K562 (cell line): ENCODE results near the gene DMD. TPM values are rescaled to one million over a fixed set of nuclear protein-coding genes. Genes with fewer than 3 reads are reported as not detected.

Experiments used
- CBX5 ChIP-seq: IDR thresholded peaks from 2 replicates; pipeline ENCODE4 v1.6.1; 2014; ENCODE audit warnings: low read depth, borderline replicate concordance
- FUS ChIP-seq: fragments of 200-400 bp; formaldehyde crosslinking; optimal IDR thresholded peaks from 2 replicates; pipeline ENCODE3; 2017; ENCODE audit warnings: low read depth, low read length
- HMG20A ChIP-seq: fragments of 450-650 bp; formaldehyde crosslinking; conservative IDR thresholded peaks from 2 replicates; pipeline ENCODE4 v1.4.0; 2020; ENCODE audit warnings: mild to moderate bottlenecking, mixed read lengths
- KAT2B ChIP-seq: IDR thresholded peaks from one replicate; pipeline ENCODE4 v1.6.1; 2012; ENCODE audit warnings: low read depth, mild to moderate bottlenecking, control low read depth, inconsistent platforms, low read length, moderate library complexity
- KDM2B ChIP-seq: fragments of 250-450 bp; sonication (Bioruptor Pico); IDR thresholded peaks from 2 replicates; pipeline ENCODE4 v1.8.0; 2021; ENCODE audit warnings: mild to moderate bottlenecking, moderate library complexity
- MTF1 ChIP-seq: fragments of 250-450 bp; sonication (Bioruptor Pico); IDR thresholded peaks from 2 replicates; pipeline ENCODE4 v1.9.0; 2021; ENCODE audit warnings: moderate library complexity, mild to moderate bottlenecking, inconsistent platforms, borderline replicate concordance
- MXD1 ChIP-seq: fragments of 250-450 bp; sonication (Bioruptor Pico); IDR thresholded peaks from 2 replicates; pipeline ENCODE4 v1.8.0; 2021; ENCODE audit warnings: borderline replicate concordance, mild to moderate bottlenecking, moderate library complexity; ENCODE audit not compliant: poor library complexity, severe bottlenecking
- NR2C1 ChIP-seq, 2 experiments: fragments of 450-650 bp; IDR thresholded peaks; 2 replicates each; pipeline ENCODE4 v1.6.1; 2017; ENCODE audit warnings: mild to moderate bottlenecking in 2 of 2, antibody characterized with exemption in 1 of 2, inconsistent platforms in 1 of 2, missing compliant biosample characterization in 1 of 2, missing genetic modification characterization in 1 of 2
- PHF8 ChIP-seq: fragments of 200-600 bp; sonication (generic); IDR thresholded peaks from 2 replicates; pipeline ENCODE4 v1.6.1; 2012; ENCODE audit warnings: mixed run types, mild to moderate bottlenecking, inconsistent platforms, low read length, moderate library complexity, borderline replicate concordance
- TEAD4 ChIP-seq, 2 experiments: sonication (generic) in 1 of 2; formaldehyde crosslinking in 1 of 2; IDR thresholded peaks; 2 replicates each; pipeline versions ENCODE4 v1.6.1 to v1.8.0; 2012 to 2022; ENCODE audit warnings: borderline replicate concordance in 1 of 2, inconsistent platforms in 1 of 2, low read length in 1 of 2, mild to moderate bottlenecking in 1 of 2, missing genetic modification reagents in 1 of 2
- ZFX ChIP-seq: sonication (generic); formaldehyde crosslinking; IDR thresholded peaks from 2 replicates; pipeline ENCODE4 v1.8.0; 2022; ENCODE audit warnings: mild to moderate bottlenecking, missing genetic modification reagents, moderate library complexity
- ZNF184 ChIP-seq: sonication (generic); formaldehyde crosslinking; IDR thresholded peaks from 2 replicates; pipeline ENCODE4 v1.5.0; 2020; ENCODE audit warnings: missing genetic modification reagents
- ZNF197 ChIP-seq: fragments of 200-800 bp; sonication (Bioruptor generic); IDR thresholded peaks from 2 replicates; pipeline ENCODE4 v1.6.1; 2016; ENCODE audit warnings: low read depth, missing genetic modification characterization, missing compliant biosample characterization
- ZNF253 ChIP-seq: fragments of 250-450 bp; sonication (Bioruptor Pico); conservative IDR thresholded peaks from 2 replicates; pipeline ENCODE4 v1.6.1; 2021; ENCODE audit warnings: mild to moderate bottlenecking
- polyA plus RNA-seq, 8 experiments: library from polyadenylated mRNA; depleted of rRNA in 4 of 8; stranded (reverse) in 5 of 8; unstranded in 3 of 8; fragments of >200 nt; fragmentation: Nextera tagmentation in 2 of 8; fragmentation: Illumina TruSeq in 1 of 8; extraction: Ambion mirVana in 2 of 8; extraction: Trizol in 1 of 8; gene quantifications; 2 replicates each; pipeline versions ENCODE4 v1.2.1 to v1.2.3, GENCODE V29; 2011 to 2014; ENCODE audit warnings: inconsistent platforms in 1 of 8, missing spikeins in 1 of 8
- total RNA-seq, 7 experiments: library from RNA; depleted of rRNA in 6 of 7; stranded (reverse); fragments of >200 nt in 6 of 7; fragmentation: Illumina TruSeq in 2 of 7; extraction: Trizol in 2 of 7; gene quantifications; 2 replicates each; pipeline versions ENCODE4 v1.2.1 to v1.2.3, GENCODE V29; 2011 to 2021; ENCODE audit warnings: low replicate concordance in 1 of 7
- TF ChIP-seq, protein P1 (sequence below): IDR thresholded peaks from 3 replicates; pipeline ENCODE4 v1.6.1; 2011; ENCODE audit warnings: borderline replicate concordance, mild to moderate bottlenecking, moderate library complexity; ENCODE audit not compliant: insufficient read length; ENCODE audit errors: extremely low read depth
- TF ChIP-seq, protein P2 (sequence below): fragments of 250-450 bp; sonication (Bioruptor Pico); IDR thresholded peaks from 2 replicates; pipeline ENCODE4 v1.8.0; 2021; ENCODE audit warnings: mild to moderate bottlenecking, moderate library complexity
- TF ChIP-seq, protein P3 (sequence below): fragments of 200-800 bp; sonication (Bioruptor generic); IDR thresholded peaks from 2 replicates; pipeline ENCODE4 v1.6.1; 2016; ENCODE audit warnings: missing genetic modification characterization, missing compliant biosample characterization

Gene DMD
- total and polyA plus RNA-seq, 9 of the 15 experiments (the other 6 are each of a cell fraction or from before 2014, with no cell fraction given), result 3.8 to 20.4 (median 11.4) TPM

- TF ChIP-seq KAT2B, result no peak
- TF ChIP-seq CBX5, result no peak
- no peak for TF ChIP-seq MXD1 (CRISPR knock-in tag)
- no peak for TF ChIP-seq PHF8
- TF ChIP-seq, protein P1, sequence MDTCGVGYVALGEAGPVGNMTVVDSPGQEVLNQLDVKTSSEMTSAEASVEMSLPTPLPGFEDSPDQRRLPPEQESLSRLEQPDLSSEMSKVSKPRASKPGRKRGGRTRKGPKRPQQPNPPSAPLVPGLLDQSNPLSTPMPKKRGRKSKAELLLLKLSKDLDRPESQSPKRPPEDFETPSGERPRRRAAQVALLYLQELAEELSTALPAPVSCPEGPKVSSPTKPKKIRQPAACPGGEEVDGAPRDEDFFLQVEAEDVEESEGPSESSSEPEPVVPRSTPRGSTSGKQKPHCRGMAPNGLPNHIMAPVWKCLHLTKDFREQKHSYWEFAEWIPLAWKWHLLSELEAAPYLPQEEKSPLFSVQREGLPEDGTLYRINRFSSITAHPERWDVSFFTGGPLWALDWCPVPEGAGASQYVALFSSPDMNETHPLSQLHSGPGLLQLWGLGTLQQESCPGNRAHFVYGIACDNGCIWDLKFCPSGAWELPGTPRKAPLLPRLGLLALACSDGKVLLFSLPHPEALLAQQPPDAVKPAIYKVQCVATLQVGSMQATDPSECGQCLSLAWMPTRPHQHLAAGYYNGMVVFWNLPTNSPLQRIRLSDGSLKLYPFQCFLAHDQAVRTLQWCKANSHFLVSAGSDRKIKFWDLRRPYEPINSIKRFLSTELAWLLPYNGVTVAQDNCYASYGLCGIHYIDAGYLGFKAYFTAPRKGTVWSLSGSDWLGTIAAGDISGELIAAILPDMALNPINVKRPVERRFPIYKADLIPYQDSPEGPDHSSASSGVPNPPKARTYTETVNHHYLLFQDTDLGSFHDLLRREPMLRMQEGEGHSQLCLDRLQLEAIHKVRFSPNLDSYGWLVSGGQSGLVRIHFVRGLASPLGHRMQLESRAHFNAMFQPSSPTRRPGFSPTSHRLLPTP, result no peak
- no peak for TF ChIP-seq ZNF197 (CRISPR knock-in tag)
- TF ChIP-seq ZNF184, result no peak
- TF ChIP-seq MTF1 (CRISPR knock-in tag), result no peak
- TF ChIP-seq KDM2B (CRISPR knock-in tag), result no peak
- TF ChIP-seq ZFX (CRISPR knock-in tag), result no peak
- TF ChIP-seq, protein P2, sequence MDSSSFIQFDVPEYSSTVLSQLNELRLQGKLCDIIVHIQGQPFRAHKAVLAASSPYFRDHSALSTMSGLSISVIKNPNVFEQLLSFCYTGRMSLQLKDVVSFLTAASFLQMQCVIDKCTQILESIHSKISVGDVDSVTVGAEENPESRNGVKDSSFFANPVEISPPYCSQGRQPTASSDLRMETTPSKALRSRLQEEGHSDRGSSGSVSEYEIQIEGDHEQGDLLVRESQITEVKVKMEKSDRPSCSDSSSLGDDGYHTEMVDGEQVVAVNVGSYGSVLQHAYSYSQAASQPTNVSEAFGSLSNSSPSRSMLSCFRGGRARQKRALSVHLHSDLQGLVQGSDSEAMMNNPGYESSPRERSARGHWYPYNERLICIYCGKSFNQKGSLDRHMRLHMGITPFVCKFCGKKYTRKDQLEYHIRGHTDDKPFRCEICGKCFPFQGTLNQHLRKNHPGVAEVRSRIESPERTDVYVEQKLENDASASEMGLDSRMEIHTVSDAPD, result no peak
- no peak for TF ChIP-seq NR2C1 (IDR thresholded peaks at IDR 0.05)
- no peak for TF ChIP-seq NR2C1 (tag; IDR thresholded peaks at IDR 0.05)
- no peak for TF ChIP-seq FUS
- peak; percentile 88 for TF ChIP-seq TEAD4 (IDR thresholded peaks at IDR 0.05; ENCODE audit: low read length)
- TF ChIP-seq TEAD4 (CRISPR knock-in tag; IDR thresholded peaks at IDR 0.05; ENCODE audit: borderline replicate concordance), result no peak
- TF ChIP-seq ZNF253 (CRISPR knock-in tag), result no peak
- TF ChIP-seq HMG20A, result no peak
- TF ChIP-seq, protein P3, sequence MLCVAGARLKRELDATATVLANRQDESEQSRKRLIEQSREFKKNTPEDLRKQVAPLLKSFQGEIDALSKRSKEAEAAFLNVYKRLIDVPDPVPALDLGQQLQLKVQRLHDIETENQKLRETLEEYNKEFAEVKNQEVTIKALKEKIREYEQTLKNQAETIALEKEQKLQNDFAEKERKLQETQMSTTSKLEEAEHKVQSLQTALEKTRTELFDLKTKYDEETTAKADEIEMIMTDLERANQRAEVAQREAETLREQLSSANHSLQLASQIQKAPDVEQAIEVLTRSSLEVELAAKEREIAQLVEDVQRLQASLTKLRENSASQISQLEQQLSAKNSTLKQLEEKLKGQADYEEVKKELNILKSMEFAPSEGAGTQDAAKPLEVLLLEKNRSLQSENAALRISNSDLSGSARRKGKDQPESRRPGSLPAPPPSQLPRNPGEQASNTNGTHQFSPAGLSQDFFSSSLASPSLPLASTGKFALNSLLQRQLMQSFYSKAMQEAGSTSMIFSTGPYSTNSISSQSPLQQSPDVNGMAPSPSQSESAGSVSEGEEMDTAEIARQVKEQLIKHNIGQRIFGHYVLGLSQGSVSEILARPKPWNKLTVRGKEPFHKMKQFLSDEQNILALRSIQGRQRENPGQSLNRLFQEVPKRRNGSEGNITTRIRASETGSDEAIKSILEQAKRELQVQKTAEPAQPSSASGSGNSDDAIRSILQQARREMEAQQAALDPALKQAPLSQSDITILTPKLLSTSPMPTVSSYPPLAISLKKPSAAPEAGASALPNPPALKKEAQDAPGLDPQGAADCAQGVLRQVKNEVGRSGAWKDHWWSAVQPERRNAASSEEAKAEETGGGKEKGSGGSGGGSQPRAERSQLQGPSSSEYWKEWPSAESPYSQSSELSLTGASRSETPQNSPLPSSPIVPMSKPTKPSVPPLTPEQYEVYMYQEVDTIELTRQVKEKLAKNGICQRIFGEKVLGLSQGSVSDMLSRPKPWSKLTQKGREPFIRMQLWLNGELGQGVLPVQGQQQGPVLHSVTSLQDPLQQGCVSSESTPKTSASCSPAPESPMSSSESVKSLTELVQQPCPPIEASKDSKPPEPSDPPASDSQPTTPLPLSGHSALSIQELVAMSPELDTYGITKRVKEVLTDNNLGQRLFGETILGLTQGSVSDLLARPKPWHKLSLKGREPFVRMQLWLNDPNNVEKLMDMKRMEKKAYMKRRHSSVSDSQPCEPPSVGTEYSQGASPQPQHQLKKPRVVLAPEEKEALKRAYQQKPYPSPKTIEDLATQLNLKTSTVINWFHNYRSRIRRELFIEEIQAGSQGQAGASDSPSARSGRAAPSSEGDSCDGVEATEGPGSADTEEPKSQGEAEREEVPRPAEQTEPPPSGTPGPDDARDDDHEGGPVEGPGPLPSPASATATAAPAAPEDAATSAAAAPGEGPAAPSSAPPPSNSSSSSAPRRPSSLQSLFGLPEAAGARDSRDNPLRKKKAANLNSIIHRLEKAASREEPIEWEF, result no peak
These were observed 1363.6 kb downstream of the DMD start (continued) for GRCh38 chrX:31847773-31848172.
